ENCODE measurements around the gene ROBO2. TPM values are rescaled to one million over a fixed set of nuclear protein-coding genes. Genes with fewer than 3 reads are reported as not detected.

The ROBO2 gene
- total RNA-seq, 1 donor from 2014 or later = 330 TPM

DNA sequence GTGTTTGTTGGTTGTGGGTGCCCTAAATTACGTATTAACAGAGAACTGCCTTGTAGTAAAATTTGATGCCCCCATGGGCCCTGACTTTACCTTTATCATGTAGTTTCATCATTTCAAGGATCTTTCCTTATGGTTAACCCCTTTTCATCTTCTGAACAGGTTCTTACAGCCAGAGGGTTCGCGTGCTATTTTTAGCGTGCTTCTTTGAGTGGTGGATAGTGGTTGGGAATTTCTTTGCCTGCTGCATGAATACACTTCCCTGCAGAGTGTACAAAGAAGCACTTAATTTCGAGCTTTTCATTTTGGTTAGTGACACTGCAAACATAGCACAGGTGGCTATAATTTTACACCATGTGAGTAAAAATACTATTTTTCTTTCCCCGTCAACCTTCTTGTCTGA lies 231.8 kb downstream of the ROBO2 start:
- peaks cover 50% of the 10 kb centered on the region for H3K4me1 Mint-ChIP-seq (ENCODE audit: low read depth, unreplicated experiment)
- TF ChIP-seq, protein P1, sequence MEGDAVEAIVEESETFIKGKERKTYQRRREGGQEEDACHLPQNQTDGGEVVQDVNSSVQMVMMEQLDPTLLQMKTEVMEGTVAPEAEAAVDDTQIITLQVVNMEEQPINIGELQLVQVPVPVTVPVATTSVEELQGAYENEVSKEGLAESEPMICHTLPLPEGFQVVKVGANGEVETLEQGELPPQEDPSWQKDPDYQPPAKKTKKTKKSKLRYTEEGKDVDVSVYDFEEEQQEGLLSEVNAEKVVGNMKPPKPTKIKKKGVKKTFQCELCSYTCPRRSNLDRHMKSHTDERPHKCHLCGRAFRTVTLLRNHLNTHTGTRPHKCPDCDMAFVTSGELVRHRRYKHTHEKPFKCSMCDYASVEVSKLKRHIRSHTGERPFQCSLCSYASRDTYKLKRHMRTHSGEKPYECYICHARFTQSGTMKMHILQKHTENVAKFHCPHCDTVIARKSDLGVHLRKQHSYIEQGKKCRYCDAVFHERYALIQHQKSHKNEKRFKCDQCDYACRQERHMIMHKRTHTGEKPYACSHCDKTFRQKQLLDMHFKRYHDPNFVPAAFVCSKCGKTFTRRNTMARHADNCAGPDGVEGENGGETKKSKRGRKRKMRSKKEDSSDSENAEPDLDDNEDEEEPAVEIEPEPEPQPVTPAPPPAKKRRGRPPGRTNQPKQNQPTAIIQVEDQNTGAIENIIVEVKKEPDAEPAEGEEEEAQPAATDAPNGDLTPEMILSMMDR (IDR thresholded peaks at IDR 0.05; ENCODE audit: partially characterized antibody, unreplicated experiment) = no peak
- peaks cover 4% of the 10 kb centered on the region for H3K9me3 Mint-ChIP-seq (ENCODE audit: unreplicated experiment)
- DNase-seq = no peak
- no peaks in the 10 kb centered on the region for H3K36me3 Mint-ChIP-seq (ENCODE audit: unreplicated experiment)
- H3K27ac Mint-ChIP-seq (ENCODE audit: unreplicated experiment) = peak overlapping the region; percentile 73
- peaks cover 6% of the 10 kb centered on the region for H3K27me3 Mint-ChIP-seq (ENCODE audit: unreplicated experiment)
- peak overlapping the region; percentile 12 for H3K4me3 Mint-ChIP-seq (ENCODE audit: unreplicated experiment)

DNA sequence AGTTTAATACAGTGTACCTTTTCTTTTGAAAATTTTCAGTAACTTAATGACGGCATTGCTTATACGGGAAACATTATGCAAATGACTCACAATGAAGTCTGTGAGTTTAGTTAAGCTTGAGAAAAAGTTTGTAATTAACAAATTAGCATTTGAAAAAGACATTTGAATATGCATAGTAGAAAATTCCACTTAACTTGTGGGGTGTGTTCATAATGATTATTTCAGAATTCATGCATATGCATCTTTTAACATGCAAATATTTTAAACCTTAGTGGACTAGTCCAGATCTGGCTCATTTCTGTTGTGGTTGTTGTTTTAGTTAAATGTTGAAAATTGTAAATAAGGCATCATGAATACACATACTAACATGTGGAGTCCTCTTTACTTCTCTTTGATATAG lies 239.4 kb downstream of the ROBO2 start:
- TF ChIP-seq, protein P1 (IDR thresholded peaks at IDR 0.05; ENCODE audit: partially characterized antibody, unreplicated experiment) = no peak
- Mint-ChIP-seq H3K4me3 (ENCODE audit: unreplicated experiment) (no peak overlapping the region), H3K27me3 (ENCODE audit: unreplicated experiment) (peaks cover 5% of the 10 kb centered on the region), H3K36me3 (ENCODE audit: unreplicated experiment) (peaks cover 8% of the 10 kb centered on the region), H3K4me1 (ENCODE audit: low read depth, unreplicated experiment) (peaks cover 8% of the 10 kb centered on the region), H3K9me3 (ENCODE audit: unreplicated experiment) (peaks cover 3% of the 10 kb centered on the region), H3K27ac (ENCODE audit: unreplicated experiment) (no peak overlapping the region)
- DNase-seq = no peak

DNA sequence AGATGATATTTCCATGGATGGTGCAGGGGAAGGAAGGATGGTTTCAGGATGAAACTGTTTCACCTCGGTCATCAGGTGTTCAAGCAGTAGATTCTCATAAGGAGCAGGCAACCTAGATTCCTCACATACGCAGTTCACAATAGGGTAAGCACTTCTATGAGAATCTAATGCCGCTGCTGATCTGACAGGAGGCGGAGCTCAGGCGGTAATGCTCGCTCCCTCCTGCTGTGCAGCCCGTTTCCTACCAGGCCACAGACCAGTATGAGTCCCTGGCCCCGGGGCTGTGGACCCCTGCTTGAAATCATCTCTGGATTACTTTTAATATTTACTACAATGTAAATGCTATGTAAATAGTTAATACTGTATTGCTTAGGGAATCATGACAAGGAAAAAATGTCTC lies 241.8 kb downstream of the ROBO2 start:
- Mint-ChIP-seq H3K36me3 (ENCODE audit: unreplicated experiment) (peaks cover 8% of the 10 kb centered on the region), H3K9me3 (ENCODE audit: unreplicated experiment) (peaks cover 3% of the 10 kb centered on the region), H3K4me1 (ENCODE audit: low read depth, unreplicated experiment) (peaks cover 11% of the 10 kb centered on the region), H3K27me3 (ENCODE audit: unreplicated experiment) (peaks cover 7% of the 10 kb centered on the region), H3K27ac (ENCODE audit: unreplicated experiment) (peak overlapping the region; percentile 33), H3K4me3 (ENCODE audit: unreplicated experiment) (no peak overlapping the region)
- TF ChIP-seq, protein P1 (IDR thresholded peaks at IDR 0.05; ENCODE audit: partially characterized antibody, unreplicated experiment) = no peak
- peak; percentile 57 for DNase-seq

DNA sequence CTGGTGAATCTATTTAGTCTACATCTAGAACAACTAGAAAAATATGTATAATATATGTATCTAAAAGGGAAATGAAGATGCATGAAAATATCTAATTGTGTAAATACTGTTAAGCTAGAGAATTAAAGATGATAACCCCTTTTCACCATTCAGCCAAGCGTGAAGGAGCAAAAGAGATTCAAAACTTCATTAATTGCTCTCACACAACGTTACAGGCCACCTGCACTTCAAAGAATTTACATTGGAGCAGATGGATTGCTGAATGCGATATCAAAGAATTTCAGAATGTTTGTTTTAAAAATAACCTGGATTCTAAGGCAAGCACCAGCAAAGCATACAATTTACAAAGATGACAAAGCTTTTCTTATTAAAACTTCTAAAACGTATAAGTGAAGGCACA lies 243.2 kb downstream of the ROBO2 start:
- Mint-ChIP-seq H3K4me1 (ENCODE audit: low read depth, unreplicated experiment) (peaks cover 25% of the 10 kb centered on the region), H3K27me3 (ENCODE audit: unreplicated experiment) (peaks cover 7% of the 10 kb centered on the region), H3K27ac (ENCODE audit: unreplicated experiment) (no peak overlapping the region), H3K4me3 (ENCODE audit: unreplicated experiment) (no peak overlapping the region), H3K9me3 (ENCODE audit: unreplicated experiment) (no peaks in the 10 kb centered on the region), H3K36me3 (ENCODE audit: unreplicated experiment) (no peaks in the 10 kb centered on the region)
- DNase-seq = no peak
- TF ChIP-seq, protein P1 (IDR thresholded peaks at IDR 0.05; ENCODE audit: partially characterized antibody, unreplicated experiment) = no peak

- H3K9me3 Mint-ChIP-seq (ENCODE audit: unreplicated experiment) = peaks cover 5% of the 10 kb centered on the region
- DNase-seq = no peak
- no peaks in the 10 kb centered on the region for H3K36me3 Mint-ChIP-seq (ENCODE audit: unreplicated experiment)
- peaks cover 28% of the 10 kb centered on the region for H3K4me1 Mint-ChIP-seq (ENCODE audit: low read depth, unreplicated experiment)
- peak overlapping the region; percentile 50 for H3K4me3 Mint-ChIP-seq (ENCODE audit: unreplicated experiment)
- TF ChIP-seq, protein P1 (IDR thresholded peaks at IDR 0.05; ENCODE audit: partially characterized antibody, unreplicated experiment) = no peak
- H3K27ac Mint-ChIP-seq (ENCODE audit: unreplicated experiment) = peak overlapping the region; percentile 76
- H3K27me3 Mint-ChIP-seq (ENCODE audit: unreplicated experiment) = peaks cover 9% of the 10 kb centered on the region
Observed at GRCh38 chr3:77288348-77288747, 248.4 kb downstream of the ROBO2 start.
